ENCODE results near the gene CKAP5. TPM values are rescaled to one million over a fixed set of nuclear protein-coding genes. Genes with fewer than 3 reads are reported as not detected.

CKAP5 gene
- total RNA-seq, 1 experiment from 2014 or later = 190 TPM

DNA sequence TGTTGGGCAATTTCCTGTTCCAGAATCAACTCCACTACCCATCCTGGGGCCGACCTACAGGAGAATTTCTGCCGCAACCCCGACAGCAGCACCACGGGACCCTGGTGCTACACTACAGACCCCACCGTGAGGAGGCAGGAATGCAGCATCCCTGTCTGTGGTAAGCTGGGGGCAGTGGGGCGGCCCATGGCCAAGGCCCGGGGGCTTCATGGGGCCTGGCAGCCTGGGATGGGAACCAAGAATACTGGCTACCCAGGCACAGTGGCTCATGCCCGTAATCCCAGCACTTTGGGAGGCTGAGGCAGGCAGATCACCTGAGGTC is 122.8 kb downstream of the CKAP5 start:
- Histone ChIP-seq H3K23me2 (ENCODE audit: insufficient read length, low read depth, low read length, poor library complexity, severe bottlenecking) (no peaks in the 10 kb centered on the region), H2AFZ (ENCODE audit: low read length) (no peak overlapping the region), H2BK15ac (ENCODE audit: low read depth, low read length) (no peak overlapping the region), H2BK5ac (ENCODE audit: insufficient read length, low read length) (no peak overlapping the region), H3K23ac (ENCODE audit: insufficient read length, low read depth, low read length) (no peak overlapping the region), H3K9ac (ENCODE audit: extremely low read depth, insufficient read length, low read length) (no peak overlapping the region), H2AK5ac (ENCODE audit: insufficient read length, low read length) (no peak overlapping the region), H4K5ac (ENCODE audit: insufficient read length, low read depth, low read length) (no peak overlapping the region), H3K56ac (ENCODE audit: insufficient read length, low read depth, low read length) (no peak overlapping the region), H3T11ph (ENCODE audit: low read length) (no peak overlapping the region), H3K4me1 (ENCODE audit: insufficient read depth, low read length) (0 out of 2 replicates have a peak, but pooled peaks cover 3% of the 10 kb centered on the region), H3K79me2 (ENCODE audit: insufficient read depth, low read length) (no peaks in the 10 kb centered on the region), H3K9me3 (ENCODE audit: control insufficient read depth, low read depth, low read length) (no peaks in the 10 kb centered on the region), H3K27me3 (ENCODE audit: insufficient read depth, low read length) (no peaks in the 10 kb centered on the region), H4K8ac (replicated peaks; ENCODE audit: insufficient read length, low read depth, low read length) (no peak overlapping the region), H3K4me2 (ENCODE audit: insufficient read depth, insufficient read length, low read length) (no peak overlapping the region), H4K20me1 (ENCODE audit: control insufficient read depth, insufficient read depth, insufficient read length) (no peaks in the 10 kb centered on the region), H3K18ac (ENCODE audit: insufficient read length, low read depth, low read length) (no peak overlapping the region), H3K27ac (ENCODE audit: insufficient read length, low read depth, low read length) (no peak overlapping the region), H2BK20ac (ENCODE audit: low read depth, low read length, poor library complexity, severe bottlenecking) (no peak overlapping the region), H3K14ac (ENCODE audit: insufficient read depth, low read length) (no peak overlapping the region), H2BK120ac (ENCODE audit: low read depth, low read length, poor library complexity, severe bottlenecking) (no peak overlapping the region), H2BK12ac (ENCODE audit: insufficient read length, low read depth, low read length) (no peak overlapping the region), H3K4ac (ENCODE audit: low read depth, low read length) (no peak overlapping the region), H3K79me1 (ENCODE audit: insufficient read depth, low read depth, low read length, poor library complexity, severe bottlenecking) (no peaks in the 10 kb centered on the region), H4K91ac (ENCODE audit: insufficient read length, low read depth, low read length) (no peak overlapping the region)
- H3K4me3 Mint-ChIP-seq = no peak overlapping the region
- no CpG with 5 or more reads among the region's 8 CpGs for WGBS (ENCODE audit: extremely low coverage, insufficient read length, low lambda C conversion rate)
- no peaks in the 10 kb centered on the region for H3K36me3 Mint-ChIP-seq (ENCODE audit: insufficient read depth in 1 of 3, low read depth in 3 of 3)
- H3K9me3 Mint-ChIP-seq = no peaks in the 10 kb centered on the region
- H3K27me3 Mint-ChIP-seq (ENCODE audit: low read depth) = no peaks in the 10 kb centered on the region; the same call in 1 of the 2 replicates
- peaks cover 9 to 15% of the 10 kb centered on the region in 2 experiments for H3K4me1 Mint-ChIP-seq
- no peak overlapping the region for H3K27ac Mint-ChIP-seq
- DNase-seq = no peak
- TF ChIP-seq, protein P1, sequence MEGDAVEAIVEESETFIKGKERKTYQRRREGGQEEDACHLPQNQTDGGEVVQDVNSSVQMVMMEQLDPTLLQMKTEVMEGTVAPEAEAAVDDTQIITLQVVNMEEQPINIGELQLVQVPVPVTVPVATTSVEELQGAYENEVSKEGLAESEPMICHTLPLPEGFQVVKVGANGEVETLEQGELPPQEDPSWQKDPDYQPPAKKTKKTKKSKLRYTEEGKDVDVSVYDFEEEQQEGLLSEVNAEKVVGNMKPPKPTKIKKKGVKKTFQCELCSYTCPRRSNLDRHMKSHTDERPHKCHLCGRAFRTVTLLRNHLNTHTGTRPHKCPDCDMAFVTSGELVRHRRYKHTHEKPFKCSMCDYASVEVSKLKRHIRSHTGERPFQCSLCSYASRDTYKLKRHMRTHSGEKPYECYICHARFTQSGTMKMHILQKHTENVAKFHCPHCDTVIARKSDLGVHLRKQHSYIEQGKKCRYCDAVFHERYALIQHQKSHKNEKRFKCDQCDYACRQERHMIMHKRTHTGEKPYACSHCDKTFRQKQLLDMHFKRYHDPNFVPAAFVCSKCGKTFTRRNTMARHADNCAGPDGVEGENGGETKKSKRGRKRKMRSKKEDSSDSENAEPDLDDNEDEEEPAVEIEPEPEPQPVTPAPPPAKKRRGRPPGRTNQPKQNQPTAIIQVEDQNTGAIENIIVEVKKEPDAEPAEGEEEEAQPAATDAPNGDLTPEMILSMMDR (conservative IDR thresholded peaks at IDR 0.05) = no peak
